ENCODE results near the gene MAML1. TPM values are rescaled to one million over a fixed set of nuclear protein-coding genes. Genes with fewer than 3 reads are reported as not detected.

The MAML1 gene
- total RNA-seq, 1 donor from 2014 or later: 7.3 TPM

DNA sequence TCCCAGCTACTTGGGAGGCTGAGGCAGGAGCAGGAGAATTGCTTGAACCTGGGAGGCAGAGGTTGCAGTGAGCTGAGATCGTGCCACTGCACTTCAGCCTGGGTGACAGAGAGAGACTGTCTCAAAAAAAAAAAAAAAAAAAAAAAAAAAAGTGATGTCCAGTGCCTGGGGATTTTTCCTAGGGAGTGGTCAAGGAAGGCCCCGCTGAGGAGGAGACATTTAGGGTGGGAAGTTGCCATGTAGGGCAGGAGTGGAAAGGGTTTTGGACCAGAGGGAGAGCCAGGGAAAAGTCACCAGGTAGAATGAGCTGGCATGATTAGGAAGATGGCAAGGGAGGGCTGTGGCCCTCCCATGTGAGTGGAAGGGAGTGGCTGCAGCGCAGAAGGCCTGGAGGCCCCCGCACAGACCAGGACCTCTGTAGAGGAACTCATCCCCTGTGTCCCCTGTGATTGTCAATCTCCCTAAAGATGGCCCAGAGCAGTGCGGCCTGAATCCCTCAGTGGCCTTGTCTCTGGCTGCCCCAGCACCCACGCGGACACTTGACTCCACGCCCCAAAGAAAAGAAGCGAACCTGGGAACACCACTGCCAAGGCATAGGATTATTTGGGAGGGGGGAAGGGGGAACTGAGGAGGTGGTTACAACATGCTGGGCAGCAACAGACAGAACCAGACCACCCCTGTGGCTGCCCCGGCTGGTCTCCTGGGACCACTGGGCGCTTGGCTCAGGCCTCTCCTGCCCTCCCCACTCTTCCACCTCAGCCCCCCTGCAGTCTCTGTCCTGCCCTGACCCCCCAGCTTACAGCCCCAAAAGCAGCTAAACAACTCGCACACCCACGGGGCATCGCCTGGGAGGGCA lies 85.5 kb downstream of the MAML1 start:
- DNase-seq (ENCODE audit: low spot score in 2 of 2) (no peak), FAIRE-seq (no peak)

DNA sequence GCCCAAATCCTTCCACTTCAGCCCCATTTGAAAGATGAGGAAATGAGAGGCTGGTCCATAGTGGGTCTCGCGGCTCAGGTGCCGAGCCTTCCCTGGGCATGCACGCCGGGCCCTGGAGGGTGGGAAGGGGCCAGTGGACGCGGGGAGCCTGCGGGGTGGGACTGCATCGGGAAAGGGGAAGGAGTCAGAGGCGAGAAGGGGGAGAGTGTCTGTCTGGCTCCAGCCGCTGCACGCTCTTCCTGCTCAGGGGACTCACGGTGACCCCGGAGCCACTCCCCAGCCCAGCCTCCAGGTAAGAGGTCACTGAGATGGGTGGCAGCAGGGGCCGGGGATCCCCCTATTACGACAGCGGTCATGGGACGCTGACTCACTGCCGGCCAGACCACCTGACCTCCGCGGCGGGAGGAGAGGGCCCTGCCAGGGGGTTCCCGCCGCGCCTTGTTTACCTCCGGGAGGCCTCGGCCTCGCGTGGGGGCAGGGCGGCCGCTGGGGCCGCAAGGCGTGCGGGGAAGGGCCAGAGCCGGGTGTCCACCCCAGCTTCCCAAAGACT lies 86.2 kb downstream of the MAML1 start:
- FAIRE-seq (no peak), DNase-seq (ENCODE audit: low spot score in 2 of 2) (peak; percentile 93 to 94)

DNA sequence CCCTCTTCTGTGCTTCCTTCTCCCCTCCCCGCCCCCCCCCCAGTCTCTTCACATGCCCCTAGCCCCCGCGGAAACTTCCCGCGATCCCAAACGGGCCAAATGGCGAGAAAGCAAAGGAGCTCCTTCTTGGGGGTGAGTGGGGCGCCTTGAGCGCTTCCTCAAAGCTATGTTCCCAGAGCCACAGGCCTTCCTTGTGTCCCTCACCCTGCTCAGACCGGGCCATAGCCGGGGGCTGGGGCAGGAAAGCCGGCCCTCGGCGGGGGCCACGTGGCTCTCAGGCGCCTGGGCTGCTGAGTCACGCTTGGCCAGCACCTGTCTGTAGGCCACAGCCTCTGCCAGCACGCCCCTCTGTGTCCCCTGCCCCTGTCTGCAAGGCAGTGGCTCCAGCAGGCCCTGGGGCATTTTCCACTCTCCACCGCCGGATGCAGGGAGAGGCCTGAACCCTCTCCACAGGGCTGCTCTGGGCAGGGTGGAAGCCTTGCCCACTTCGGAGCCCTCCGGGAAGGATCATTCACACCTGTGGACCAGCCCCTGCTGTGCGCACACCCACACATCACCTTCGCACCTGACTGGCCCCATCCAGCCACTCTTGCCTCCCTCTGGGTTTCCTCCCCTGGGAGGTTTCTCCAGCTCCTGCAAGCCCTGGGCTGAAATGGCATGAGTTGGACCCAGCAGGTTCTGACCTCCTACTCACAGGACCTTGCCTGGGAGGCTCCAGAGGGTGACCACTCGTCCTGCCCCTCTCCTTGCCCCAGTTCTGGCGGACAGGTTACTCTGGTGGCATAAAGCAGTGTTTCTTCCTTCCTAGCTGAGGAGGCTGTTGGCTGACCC lies 86.9 kb downstream of the MAML1 start:
- FAIRE-seq (no peak), DNase-seq (ENCODE audit: low spot score in 2 of 2) (peak; percentile 62 to 71)

DNA sequence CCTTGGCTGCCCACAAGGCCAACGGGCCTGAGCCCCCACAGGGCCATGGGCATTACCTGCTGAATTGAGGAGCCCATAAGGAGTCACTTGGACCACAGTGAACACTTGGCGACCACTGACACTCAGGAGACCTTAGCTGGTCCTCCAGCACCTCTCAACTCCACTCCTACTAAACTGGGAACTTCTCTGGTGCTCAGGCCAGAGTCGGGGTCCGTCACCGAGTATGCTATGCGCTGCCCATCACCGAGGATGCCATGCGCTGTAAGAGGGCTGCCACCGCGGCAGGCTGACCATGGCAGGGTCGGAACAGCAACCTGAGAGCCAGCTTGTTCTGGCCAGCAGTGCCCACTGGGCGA lies 87.5 kb downstream of the MAML1 start:
- DNase-seq (ENCODE audit: low spot score in 2 of 2): peak in 1 of 2 donors; percentile 45
- no peak for FAIRE-seq

DNA sequence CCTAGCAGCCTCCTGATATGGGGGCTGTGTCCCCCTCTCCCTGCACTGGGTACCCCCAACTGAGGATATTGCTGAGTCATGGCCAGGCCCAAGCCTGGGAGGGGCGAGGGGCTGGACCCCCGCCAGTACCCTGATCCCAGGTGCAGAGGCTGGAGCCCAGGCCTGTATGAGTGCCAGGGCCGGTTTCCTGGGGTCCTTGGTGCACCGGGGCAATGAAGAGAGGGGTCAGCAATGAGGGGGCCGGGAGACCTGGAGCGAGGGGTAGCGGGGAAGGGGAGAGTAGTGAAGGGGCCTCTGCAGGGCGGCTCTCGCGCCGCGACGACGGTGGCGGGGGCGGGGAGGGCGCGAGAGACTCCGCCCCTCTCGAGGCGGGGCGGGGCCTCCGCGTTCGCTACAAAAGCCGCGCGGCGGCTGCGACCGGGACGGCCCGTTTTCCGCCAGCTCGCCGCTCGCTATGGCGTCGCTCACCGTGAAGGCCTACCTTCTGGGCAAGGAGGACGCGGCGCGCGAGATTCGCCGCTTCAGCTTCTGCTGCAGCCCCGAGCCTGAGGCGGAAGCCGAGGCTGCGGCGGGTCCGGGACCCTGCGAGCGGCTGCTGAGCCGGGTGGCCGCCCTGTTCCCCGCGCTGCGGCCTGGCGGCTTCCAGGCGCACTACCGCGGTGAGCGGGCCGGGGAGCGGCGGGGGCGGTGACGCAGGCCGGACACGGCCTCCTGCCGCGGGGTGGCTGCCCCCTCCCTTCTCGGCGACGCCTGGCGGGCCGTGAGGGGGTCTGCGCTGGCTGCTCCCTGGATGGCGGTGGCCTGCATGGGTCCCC lies 88.1 kb downstream of the MAML1 start, which contains the start of gene SQSTM1:
TSS of gene SQSTM1 (plus strand) at position 423 of the 815 bp plus-strand sequence. CDS start at position 455, 32 bp downstream.
- FAIRE-seq: no peak
- peak; percentile 95 to 98 for DNase-seq (ENCODE audit: low spot score in 2 of 2)

DNA sequence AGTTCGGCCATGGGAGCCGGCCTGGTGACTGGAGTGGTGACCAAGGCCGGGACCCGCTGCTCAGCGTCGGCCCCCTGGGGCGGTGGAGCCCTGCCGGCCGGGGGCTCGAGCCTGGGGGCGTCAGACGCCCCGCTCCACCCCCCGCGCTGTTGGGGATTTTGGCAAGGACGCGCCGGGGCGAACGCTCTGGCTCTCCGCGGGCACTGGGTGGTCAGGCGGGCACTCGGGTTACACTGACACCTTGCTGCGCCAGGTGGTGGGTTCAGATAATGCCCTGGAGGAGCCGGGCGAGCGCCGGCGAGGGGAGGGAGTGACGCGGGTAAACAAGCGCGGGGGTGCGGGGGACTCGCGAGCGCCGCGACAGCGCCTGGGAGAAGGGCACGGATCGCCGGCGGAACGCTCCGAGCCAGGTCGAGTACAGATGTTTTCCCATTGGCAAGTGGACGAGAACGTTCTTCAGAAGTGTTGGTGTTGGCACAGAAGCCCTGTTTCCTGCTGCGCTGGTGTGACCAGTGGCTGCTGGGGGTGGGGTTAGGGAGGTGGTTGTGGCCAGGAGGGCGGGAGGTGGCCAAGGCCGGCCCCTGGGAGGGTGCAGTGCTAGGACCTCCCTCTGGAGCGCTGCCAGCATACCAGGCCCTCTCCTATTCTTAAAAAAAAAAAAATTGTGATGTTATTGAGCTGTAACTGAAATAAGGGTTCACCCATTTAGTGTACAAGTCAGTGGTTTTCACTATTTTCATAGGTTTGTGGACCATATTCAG lies 88.9 kb downstream of the MAML1 start:
- FAIRE-seq (no peak), DNase-seq (ENCODE audit: low spot score in 2 of 2) (peak; percentile 85 to 93)

DNA sequence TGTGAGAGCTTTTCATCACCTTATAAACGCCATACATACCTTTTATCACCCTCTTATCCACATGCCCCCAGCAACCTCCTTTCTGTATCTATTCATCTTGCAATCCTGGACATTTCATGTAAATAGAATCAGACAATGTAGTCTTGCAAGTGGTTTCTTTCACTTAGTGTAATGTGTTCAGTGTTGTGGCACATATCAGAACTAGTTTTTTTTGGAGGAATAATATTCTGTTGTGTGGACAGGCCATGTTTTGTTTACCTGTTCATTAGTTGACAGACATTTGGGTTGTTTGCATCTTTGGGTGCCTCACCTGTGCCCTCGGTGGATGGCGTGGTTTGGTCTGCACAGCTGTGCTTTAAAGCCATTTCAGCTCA lies 89.4 kb downstream of the MAML1 start:
- no peak for FAIRE-seq

DNA sequence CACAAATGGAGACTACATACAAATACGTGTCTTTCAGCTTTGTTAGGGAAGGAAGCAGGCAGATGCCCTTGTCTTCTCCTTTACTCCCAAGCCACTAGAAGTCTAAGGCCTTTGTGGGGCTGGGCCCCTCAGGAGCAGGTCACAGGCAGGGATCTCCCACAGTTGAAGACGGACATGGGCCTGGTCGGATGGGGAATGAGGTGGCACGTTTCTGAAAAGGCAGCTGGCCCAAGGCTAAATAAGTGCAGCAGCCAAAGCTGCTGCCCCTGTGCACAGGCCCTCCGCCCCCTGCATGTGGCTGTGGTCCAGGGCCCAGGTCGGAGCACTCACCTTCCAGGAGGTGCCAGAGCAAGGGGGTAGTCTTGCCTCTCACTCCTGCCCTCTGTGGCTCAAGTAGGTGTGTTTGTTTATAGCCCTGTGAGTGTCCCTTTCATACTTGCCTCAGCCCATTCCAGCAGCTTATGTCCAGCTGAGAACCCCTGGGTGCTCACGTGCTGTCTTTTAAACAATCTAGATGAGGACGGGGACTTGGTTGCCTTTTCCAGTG lies 89.9 kb downstream of the MAML1 start:
- DNase-seq (ENCODE audit: low spot score in 2 of 2) (no peak), FAIRE-seq (no peak)

More for the DNA sequence above, 89.4 kb downstream of the MAML1 start:
- no peak for DNase-seq (ENCODE audit: low spot score in 2 of 2)

DNA sequence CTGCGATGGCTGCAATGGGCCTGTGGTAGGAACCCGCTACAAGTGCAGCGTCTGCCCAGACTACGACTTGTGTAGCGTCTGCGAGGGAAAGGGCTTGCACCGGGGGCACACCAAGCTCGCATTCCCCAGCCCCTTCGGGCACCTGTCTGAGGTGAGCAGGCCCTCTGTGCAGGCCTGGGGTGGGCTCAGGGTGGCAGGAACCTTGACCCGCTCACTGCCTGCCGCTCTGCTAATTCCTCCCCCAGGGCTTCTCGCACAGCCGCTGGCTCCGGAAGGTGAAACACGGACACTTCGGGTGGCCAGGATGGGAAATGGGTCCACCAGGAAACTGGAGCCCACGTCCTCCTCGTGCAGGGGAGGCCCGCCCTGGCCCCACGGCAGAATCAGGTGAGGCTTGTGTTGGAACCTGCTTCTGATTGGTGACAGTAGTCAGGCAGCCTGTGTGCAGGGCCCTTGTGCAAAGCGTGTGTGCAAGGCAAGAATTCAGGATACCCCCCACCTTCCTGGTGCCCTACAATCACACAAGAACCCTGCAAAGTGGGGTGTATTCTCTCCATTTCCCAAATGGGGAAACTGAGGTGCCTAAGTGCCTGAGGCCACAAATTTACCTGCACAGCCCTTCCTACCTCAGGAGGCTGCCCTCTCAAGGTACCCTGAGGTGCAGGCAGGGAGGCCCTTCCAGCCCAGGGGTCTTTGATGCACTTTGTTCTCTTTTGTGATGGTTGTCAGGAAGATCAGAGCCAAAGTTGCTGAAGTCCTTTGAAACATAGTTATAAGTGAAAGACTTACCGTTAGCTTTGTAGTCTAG lies 91.5 kb downstream of the MAML1 start:
- FAIRE-seq (no peak), DNase-seq (ENCODE audit: low spot score in 2 of 2) (no peak)

DNA sequence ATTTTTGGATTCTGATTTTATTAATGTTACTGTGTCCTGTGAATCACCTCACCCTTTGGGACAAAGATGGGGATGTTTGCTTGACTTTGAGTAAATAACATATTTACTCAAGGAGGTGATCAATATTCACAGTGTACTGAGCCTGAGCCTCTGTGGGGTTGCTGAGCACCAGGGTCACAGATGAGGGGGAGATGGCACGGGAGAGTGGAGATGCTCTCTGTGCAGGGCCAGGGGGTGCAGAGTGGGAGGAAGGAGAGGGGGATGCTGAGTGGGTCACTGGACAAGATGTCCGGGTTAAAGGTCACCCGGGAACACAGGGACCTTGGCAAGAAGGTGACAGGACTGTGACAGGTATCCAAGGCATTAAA lies 92.1 kb downstream of the MAML1 start:
- FAIRE-seq (no peak), DNase-seq (ENCODE audit: low spot score in 2 of 2) (no peak)

DNA sequence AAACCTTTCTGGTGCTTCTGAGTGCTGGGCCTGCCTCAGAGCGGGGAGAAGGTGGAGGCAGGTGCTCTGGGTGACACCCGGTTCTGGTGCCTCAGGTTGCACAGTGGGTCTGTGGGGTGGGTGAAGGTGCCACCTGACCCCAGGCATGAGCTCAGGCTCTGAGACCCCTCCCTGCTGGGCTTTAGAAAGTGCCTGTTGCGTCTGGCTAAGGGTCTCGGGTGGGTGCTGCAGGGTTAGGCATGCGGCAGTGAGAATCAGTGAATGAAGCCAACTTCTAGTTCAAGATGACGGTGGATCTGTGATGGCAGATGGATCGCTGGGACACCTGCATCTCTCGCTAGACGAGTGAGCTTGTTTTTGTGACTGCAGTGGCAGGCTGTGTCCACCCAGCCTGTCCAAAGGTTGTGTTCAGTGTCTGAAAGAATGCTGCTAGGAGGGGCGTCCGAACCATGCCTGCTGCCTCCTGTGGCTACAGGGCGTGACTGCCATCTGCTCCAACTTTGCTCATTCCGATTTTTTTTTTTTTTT lies 93.1 kb downstream of the MAML1 start:
- no peak for DNase-seq (ENCODE audit: low spot score in 2 of 2)
- no peak for FAIRE-seq

Small RNA genes within 50 kb of the gene (small RNA-seq; reads per million reads assigned to genes)
- gene MIR1229: 0.13 reads per million

Other genes starting within 250 kb of the MAML1 start
- gene RUFY1, start 182.3 kb upstream of the MAML1 start, total RNA-seq: 26.1 TPM
- 818 TPM for gene HNRNPH1, start 109.2 kb upstream of the MAML1 start, total RNA-seq
- not detected for gene CBY3, start 51.8 kb upstream of the MAML1 start, total RNA-seq
- 405 TPM for gene CANX, start 33.9 kb upstream of the MAML1 start, total RNA-seq
- 1.6 TPM for gene LTC4S, start 61.2 kb downstream of the MAML1 start, total RNA-seq
- 58.7 TPM for gene MGAT4B, start 74.0 kb downstream of the MAML1 start, total RNA-seq
- gene SQSTM1, start 88.1 kb downstream of the MAML1 start, total RNA-seq: 46.9 TPM
- gene MRNIP, start 126.0 kb downstream of the MAML1 start, total RNA-seq: 28.1 TPM
- 24.1 TPM for gene TBC1D9B, start 175.1 kb downstream of the MAML1 start, total RNA-seq

Measured in frontal cortex (tissue), 4 donors.